ENCODE results near the gene APOBEC4. TPM values are rescaled to one million over a fixed set of nuclear protein-coding genes. Genes with fewer than 3 reads are reported as not detected.

APOBEC4 gene
- total and polyA plus RNA-seq, 3 donors from 2014 or later = 4.9 to 23.7 (median 5.0) TPM

DNA sequence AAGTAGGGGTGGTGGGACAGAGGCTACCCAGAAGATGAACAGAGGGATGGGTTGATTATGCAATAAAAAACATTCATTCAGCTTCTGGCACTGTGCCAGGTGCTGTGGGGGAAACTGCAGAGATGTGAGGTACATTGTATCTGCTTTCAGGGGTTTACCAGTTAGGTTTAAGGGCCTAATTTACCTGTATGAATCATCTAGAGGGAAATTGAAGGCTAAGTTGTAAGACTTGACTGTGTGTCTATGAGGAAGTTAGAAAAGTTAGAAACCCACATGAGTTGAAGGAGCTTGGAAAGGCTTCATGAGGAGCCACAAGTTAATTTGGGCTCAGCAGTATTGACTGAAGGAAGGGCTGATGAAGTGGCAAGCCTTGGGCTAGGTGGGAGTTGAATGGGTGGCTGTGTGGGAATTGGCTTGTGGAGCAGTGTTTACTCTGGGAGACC, 36.7 kb upstream of the APOBEC4 start:
- Histone ChIP-seq H3K27ac (no peak overlapping the region), H3K9me3 (no peaks in the 10 kb centered on the region), H3K4me1 (no peaks in the 10 kb centered on the region), H3K36me3 (ENCODE audit: low read depth, missing control alignments) (no peaks in the 10 kb centered on the region), H3K27me3 (no peaks in the 10 kb centered on the region), H3K4me3 (no peak overlapping the region)
- no peak for DNase-seq
- TF ChIP-seq, protein P1, sequence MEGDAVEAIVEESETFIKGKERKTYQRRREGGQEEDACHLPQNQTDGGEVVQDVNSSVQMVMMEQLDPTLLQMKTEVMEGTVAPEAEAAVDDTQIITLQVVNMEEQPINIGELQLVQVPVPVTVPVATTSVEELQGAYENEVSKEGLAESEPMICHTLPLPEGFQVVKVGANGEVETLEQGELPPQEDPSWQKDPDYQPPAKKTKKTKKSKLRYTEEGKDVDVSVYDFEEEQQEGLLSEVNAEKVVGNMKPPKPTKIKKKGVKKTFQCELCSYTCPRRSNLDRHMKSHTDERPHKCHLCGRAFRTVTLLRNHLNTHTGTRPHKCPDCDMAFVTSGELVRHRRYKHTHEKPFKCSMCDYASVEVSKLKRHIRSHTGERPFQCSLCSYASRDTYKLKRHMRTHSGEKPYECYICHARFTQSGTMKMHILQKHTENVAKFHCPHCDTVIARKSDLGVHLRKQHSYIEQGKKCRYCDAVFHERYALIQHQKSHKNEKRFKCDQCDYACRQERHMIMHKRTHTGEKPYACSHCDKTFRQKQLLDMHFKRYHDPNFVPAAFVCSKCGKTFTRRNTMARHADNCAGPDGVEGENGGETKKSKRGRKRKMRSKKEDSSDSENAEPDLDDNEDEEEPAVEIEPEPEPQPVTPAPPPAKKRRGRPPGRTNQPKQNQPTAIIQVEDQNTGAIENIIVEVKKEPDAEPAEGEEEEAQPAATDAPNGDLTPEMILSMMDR (IDR thresholded peaks at IDR 0.05) = no peak
- no peak for TF ChIP-seq POLR2A (IDR thresholded peaks at IDR 0.05)
- intact Hi-C loops (cut with DNase I; ENCODE audit: low total_unique reads) = no loop called here

DNA sequence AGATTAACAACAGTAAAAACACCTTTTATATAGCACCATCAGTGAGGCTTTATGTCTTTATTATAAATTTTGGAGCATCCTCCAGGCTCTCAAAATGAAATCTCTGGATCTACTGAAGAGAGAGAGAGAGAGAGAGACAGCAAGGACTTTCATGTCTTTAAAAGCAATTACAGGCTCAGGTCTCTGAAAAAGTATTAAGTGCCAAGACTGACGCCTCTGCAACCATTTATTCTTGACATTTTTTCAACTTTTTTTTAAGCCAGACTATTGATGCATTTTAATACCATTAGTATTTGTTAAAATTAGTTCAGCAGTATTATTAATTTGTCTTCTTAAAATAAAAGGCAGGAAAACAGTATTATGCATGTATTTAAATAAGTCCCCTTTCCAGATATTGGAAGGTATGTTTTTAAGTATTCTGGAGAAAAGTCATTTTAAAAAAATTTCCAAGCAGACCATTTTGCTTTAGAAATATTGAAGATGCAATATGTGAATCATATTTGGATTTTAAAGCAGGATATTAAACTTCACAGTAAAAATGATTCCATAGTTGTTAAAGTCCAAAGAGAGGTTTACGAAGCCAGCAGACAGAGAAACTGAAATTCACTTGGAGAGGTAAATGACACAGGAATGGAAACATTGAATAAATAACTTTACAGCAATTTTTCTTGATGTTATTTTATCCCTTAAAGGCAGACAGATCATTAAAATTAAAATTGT, 35.4 kb upstream of the APOBEC4 start:
- H3K4me3 ChIP-seq = no peak overlapping the region
- 80 to 89% methylated on average over 2 of the region's 2 CpGs for WGBS, 2 donors
- H3K27me3 ChIP-seq = no peaks in the 10 kb centered on the region
- no peak for DNase-seq
- no peak overlapping the region for H3K27ac ChIP-seq
- intact Hi-C loops (cut with DNase I; ENCODE audit: low total_unique reads) = no loop called here
- no peaks in the 10 kb centered on the region for H3K4me1 ChIP-seq
- no peak for TF ChIP-seq POLR2A (IDR thresholded peaks at IDR 0.05)
- TF ChIP-seq, protein P1 (IDR thresholded peaks at IDR 0.05) = no peak
- no peaks in the 10 kb centered on the region for H3K36me3 ChIP-seq (ENCODE audit: low read depth, missing control alignments)
- H3K9me3 ChIP-seq = no peaks in the 10 kb centered on the region

DNA sequence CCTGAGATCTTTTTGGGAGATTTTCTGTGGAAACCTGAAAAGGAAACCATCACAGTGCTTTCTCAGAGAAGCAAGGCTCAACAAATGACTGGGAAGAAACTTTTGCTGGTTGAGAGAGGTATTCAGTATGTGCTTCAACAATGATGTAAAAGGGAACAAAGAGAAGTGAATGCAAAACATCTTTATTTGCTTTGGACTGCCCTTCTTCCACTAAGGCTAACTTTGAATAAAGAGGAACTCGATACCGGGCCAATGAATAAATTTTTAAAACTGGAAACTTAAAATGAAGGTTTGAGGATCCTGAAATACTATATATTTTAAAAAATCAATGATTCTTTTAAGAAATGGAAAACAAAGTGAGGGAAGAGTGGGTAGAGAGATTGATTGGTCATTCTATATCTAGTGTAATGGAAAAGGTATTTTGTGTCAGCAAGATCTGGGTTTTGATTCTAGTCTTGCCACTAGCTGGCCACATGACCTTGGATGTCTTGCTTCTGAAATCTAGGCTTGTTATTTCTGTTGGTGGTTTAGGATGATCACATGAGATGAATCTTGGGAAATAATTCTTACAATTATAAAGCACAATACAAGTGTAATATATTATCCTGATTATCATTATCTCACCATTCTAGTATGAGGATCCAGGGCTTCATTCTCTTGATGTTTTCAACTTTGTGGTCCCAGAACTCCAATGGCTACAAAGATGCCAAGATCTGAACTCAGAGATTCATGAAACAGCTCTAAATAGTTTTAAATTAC, 34.6 kb upstream of the APOBEC4 start:
- Histone ChIP-seq H3K4me1 (no peaks in the 10 kb centered on the region), H3K27ac (no peak overlapping the region), H3K36me3 (ENCODE audit: low read depth, missing control alignments) (no peaks in the 10 kb centered on the region), H3K4me3 (no peak overlapping the region), H3K27me3 (no peaks in the 10 kb centered on the region), H3K9me3 (no peaks in the 10 kb centered on the region)
- TF ChIP-seq, protein P1 (IDR thresholded peaks at IDR 0.05) = no peak
- no peak for TF ChIP-seq POLR2A (IDR thresholded peaks at IDR 0.05)
- 61 to 77% methylated on average over 2 of the region's 2 CpGs for WGBS, 2 donors
- no peak for DNase-seq
- intact Hi-C loops (cut with DNase I; ENCODE audit: low total_unique reads) = no loop called here

DNA sequence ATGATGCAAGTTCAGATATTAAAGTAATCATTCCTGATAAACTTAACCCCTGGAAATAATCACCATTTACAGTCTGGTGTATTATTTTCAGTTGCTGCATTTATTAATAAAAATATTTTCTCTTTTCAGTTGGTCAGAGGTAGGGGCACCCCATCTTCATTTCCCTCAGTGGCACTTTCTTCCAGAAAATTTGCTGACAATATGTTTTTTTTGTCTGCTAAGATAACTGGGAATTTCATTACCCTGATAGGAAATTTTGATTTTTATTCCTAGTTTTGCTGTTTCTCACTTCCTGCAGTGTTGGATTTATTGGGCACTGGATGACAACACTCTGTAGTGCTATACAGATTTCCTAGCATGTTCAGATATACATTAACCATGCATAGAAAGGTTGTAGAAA, 33.1 kb upstream of the APOBEC4 start:
- no peak for TF ChIP-seq POLR2A (IDR thresholded peaks at IDR 0.05)
- TF ChIP-seq, protein P1 (IDR thresholded peaks at IDR 0.05) = no peak
- no peaks in the 10 kb centered on the region for H3K36me3 ChIP-seq (ENCODE audit: low read depth, missing control alignments)
- intact Hi-C loops (cut with DNase I; ENCODE audit: low total_unique reads) = no loop called here
- DNase-seq = no peak
- H3K4me3 ChIP-seq = no peak overlapping the region
- no peaks in the 10 kb centered on the region for H3K27me3 ChIP-seq
- no peaks in the 10 kb centered on the region for H3K9me3 ChIP-seq
- no peak overlapping the region for H3K27ac ChIP-seq
- H3K4me1 ChIP-seq = no peaks in the 10 kb centered on the region
